ENCODE data around the gene PTCH1. TPM values are rescaled to one million over a fixed set of nuclear protein-coding genes. Genes with fewer than 3 reads are reported as not detected.

The PTCH1 gene
- total and polyA plus RNA-seq, 11 donors = 2.2 to 15.2 (median 5.4) TPM

- DNase-seq (peak in 1 of 5 donors; percentile 36), ATAC-seq (no peak)
- Histone ChIP-seq H3K36me3 (no peaks in the 10 kb centered on the region), H3K27me3 (peaks cover 0 to 46% (median 0%) of the 10 kb centered on the region in 9 donors), H3K4me1 (peaks cover 0 to 43% (median 19%) of the 10 kb centered on the region in 12 donors), H3K9me3 (no peaks in the 10 kb centered on the region), H3K27ac (peak overlapping the region; percentile 88 to 99 (median 92)), H3K4me3 (peak overlapping the region; percentile 66 to 96 (median 76))
- intact Hi-C loops (cut with DNase I) = loop anchor here in 8 of 10 donors (5.0 to 10.0 kb wide), 6 partner anchors 46 to 709 kb away; partner anchors contain the start of genes FANCC (in 5 of the 8) and ERCC6L2 (in 4 of the 8)
- no peak for TF ChIP-seq CTCF (IDR thresholded peaks at IDR 0.05)
- TF ChIP-seq POLR2A (IDR thresholded peaks at IDR 0.05) = no peak
- WGBS, 4 donors = 0 to 1% (median 0%) methylated on average over 31 to 111 of the region's 111 CpGs
Measured at GRCh38 chr9:95508242-95508967, 8.4 kb downstream of the PTCH1 start.

GRCh38 chr9:95507464-95508241 lies 9.1 kb downstream of the PTCH1 start:
- Histone ChIP-seq H3K4me1 (peaks cover 0 to 47% (median 23%) of the 10 kb centered on the region in 12 donors), H3K27me3 (peaks cover 0 to 46% (median 0%) of the 10 kb centered on the region in 9 donors), H3K9me3 (no peaks in the 10 kb centered on the region), H3K4me3 (peak overlapping the region; percentile 66 to 96 (median 76)), H3K27ac (peak overlapping the region; percentile 88 to 99 (median 92)), H3K36me3 (no peaks in the 10 kb centered on the region)
- ATAC-seq (peak; percentile 3 to 33 (median 10)), DNase-seq (peak; percentile 54 to 70 (median 64))
- no peak for TF ChIP-seq CTCF (IDR thresholded peaks at IDR 0.05)
- TF ChIP-seq POLR2A (IDR thresholded peaks at IDR 0.05) = no peak
- 0 to 1% (median 0%) methylated on average over 30 to 36 of the region's 36 CpGs for WGBS, 4 donors
- intact Hi-C loops (cut with DNase I) = loop anchor here in 8 of 10 donors (5.0 to 10.0 kb wide), 6 partner anchors 45 to 710 kb away; partner anchors contain the start of genes FANCC (in 5 of the 8) and ERCC6L2 (in 4 of the 8)

- peaks cover 0 to 47% (median 19%) of the 10 kb centered on the region in 12 donors for H3K4me1 ChIP-seq
- TF ChIP-seq POLR2A (IDR thresholded peaks at IDR 0.05) (peak in 1 of 2 donors; percentile 42), CTCF (IDR thresholded peaks at IDR 0.05) (peak in 1 of 12 donors; percentile 13)
- ATAC-seq (peak in 2 of 4 donors; percentile 4 to 29), DNase-seq (peak; percentile 40 to 71 (median 54))
- WGBS, 4 donors = 0 to 1% (median 0%) methylated on average over 39 to 60 of the region's 60 CpGs
- peak overlapping the region; percentile 66 to 96 (median 76) for H3K4me3 ChIP-seq
- intact Hi-C loops (cut with DNase I) = loop anchor here in 8 of 10 donors (5.0 to 10.0 kb wide), 6 partner anchors 45 to 710 kb away; partner anchors contain the start of genes FANCC (in 5 of the 8) and ERCC6L2 (in 4 of the 8)
- H3K27me3 ChIP-seq = peaks cover 0 to 46% (median 0%) of the 10 kb centered on the region in 9 donors
- peak overlapping the region; percentile 88 to 99 (median 92) for H3K27ac ChIP-seq
- H3K9me3 ChIP-seq = no peaks in the 10 kb centered on the region
- no peaks in the 10 kb centered on the region for H3K36me3 ChIP-seq
Measured at GRCh38 chr9:95506678-95507463, 9.9 kb downstream of the PTCH1 start.
